ENCODE results near the gene LARGE2. TPM values are rescaled to one million over a fixed set of nuclear protein-coding genes. Genes with fewer than 3 reads are reported as not detected.
A peak's percentile ranks its signal among the peaks of the same experiment; 100 is the strongest.

The LARGE2 gene
- total RNA-seq, 1 donor from 2014 or later: 59.7 TPM

- H3K27me3 Mint-ChIP-seq: no peaks in the 10 kb centered on the region
- DNase-seq (no peak), ATAC-seq (ENCODE audit: low read depth) (no peak)
- peaks cover 77% of the 10 kb centered on the region for H3K4me1 Mint-ChIP-seq
- intact Hi-C loops (cut with micrococcal nuclease): loop anchor here (5.0 kb wide), 2 partner anchors 113 to 202 kb away; partner anchors contain the start of genes PHF21A and SLC35C1
- H3K4me3 Mint-ChIP-seq: peak overlapping the region; percentile 78
- peak overlapping the region; percentile 97 for H3K27ac Mint-ChIP-seq
- no peaks in the 10 kb centered on the region for H3K9me3 Mint-ChIP-seq
- H3K36me3 Mint-ChIP-seq (ENCODE audit: low read depth): peaks cover 40% of the 10 kb centered on the region
- TF ChIP-seq, protein P1, sequence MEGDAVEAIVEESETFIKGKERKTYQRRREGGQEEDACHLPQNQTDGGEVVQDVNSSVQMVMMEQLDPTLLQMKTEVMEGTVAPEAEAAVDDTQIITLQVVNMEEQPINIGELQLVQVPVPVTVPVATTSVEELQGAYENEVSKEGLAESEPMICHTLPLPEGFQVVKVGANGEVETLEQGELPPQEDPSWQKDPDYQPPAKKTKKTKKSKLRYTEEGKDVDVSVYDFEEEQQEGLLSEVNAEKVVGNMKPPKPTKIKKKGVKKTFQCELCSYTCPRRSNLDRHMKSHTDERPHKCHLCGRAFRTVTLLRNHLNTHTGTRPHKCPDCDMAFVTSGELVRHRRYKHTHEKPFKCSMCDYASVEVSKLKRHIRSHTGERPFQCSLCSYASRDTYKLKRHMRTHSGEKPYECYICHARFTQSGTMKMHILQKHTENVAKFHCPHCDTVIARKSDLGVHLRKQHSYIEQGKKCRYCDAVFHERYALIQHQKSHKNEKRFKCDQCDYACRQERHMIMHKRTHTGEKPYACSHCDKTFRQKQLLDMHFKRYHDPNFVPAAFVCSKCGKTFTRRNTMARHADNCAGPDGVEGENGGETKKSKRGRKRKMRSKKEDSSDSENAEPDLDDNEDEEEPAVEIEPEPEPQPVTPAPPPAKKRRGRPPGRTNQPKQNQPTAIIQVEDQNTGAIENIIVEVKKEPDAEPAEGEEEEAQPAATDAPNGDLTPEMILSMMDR (IDR thresholded peaks at IDR 0.05): no peak
- CTCF ChIA-PET: no interaction called here
- POLR2A ChIA-PET: interaction anchor here (8.2 kb wide), 1 partner anchor 14 kb away, joined by 263 read pairs; no protein-coding TSS in a partner anchor
These were observed 2.5 kb upstream of the LARGE2 start for GRCh38 chr11:45919806-45920530.

GRCh38 chr11:45920531-45921477, 1.7 kb upstream of the LARGE2 start:
- TF ChIP-seq, protein P1 (IDR thresholded peaks at IDR 0.05): no peak
- intact Hi-C loops (cut with micrococcal nuclease): no loop called here
- peak overlapping the region; percentile 78 for H3K4me3 Mint-ChIP-seq
- H3K27me3 Mint-ChIP-seq: no peaks in the 10 kb centered on the region
- H3K36me3 Mint-ChIP-seq (ENCODE audit: low read depth): peaks cover 35% of the 10 kb centered on the region
- ChIA-PET POLR2A (interaction anchor here (0.6 to 8.2 kb wide), 4 partner anchors 13 to 199 kb away, joined by 3 to 263 read pairs (median 4); partner anchors contain the start of gene CRY2), CTCF (interaction anchor here (0.8 to 1.4 kb wide), 2 partner anchors 10 to 45 kb away, joined by 4 to 6 read pairs; no protein-coding TSS in a partner anchor)
- ATAC-seq (ENCODE audit: low read depth) (no peak), DNase-seq (no peak)
- H3K4me1 Mint-ChIP-seq: peaks cover 76% of the 10 kb centered on the region
- H3K9me3 Mint-ChIP-seq: no peaks in the 10 kb centered on the region
- peak overlapping the region; percentile 97 for H3K27ac Mint-ChIP-seq

GRCh38 chr11:45921561-45922424, 663 bp upstream of the LARGE2 start:
- POLR2A ChIA-PET: interaction anchor here (0.6 to 8.2 kb wide), 6 partner anchors 12 to 198 kb away, joined by 3 to 263 read pairs (median 4); partner anchors contain the start of gene CRY2
- peak; percentile 17 for DNase-seq

More at GRCh38 chr11:45921561-45922424, 663 bp upstream of the LARGE2 start:
- Mint-ChIP-seq H3K4me1 (peaks cover 77% of the 10 kb centered on the region), H3K27me3 (no peaks in the 10 kb centered on the region), H3K9me3 (no peaks in the 10 kb centered on the region), H3K4me3 (peak overlapping the region; percentile 78), H3K27ac (peak overlapping the region; percentile 97), H3K36me3 (ENCODE audit: low read depth) (peaks cover 38% of the 10 kb centered on the region)
- ATAC-seq (ENCODE audit: low read depth): no peak
- CTCF ChIA-PET: interaction anchor here (0.8 to 1.4 kb wide), 2 partner anchors 44 to 85 kb away, joined by 4 to 6 read pairs; no protein-coding TSS in a partner anchor
- TF ChIP-seq, protein P1 (IDR thresholded peaks at IDR 0.05): no peak
- intact Hi-C loops (cut with micrococcal nuclease): loop anchor here (1.0 to 2.0 kb wide), 2 partner anchors 9 to 43 kb away; no protein-coding TSS in a partner anchor

Data from activated B cell treated with CpG ODN at 0.5 μM for 24 hours (primary cell).